ENCODE results near the gene PRUNE2.

DNA sequence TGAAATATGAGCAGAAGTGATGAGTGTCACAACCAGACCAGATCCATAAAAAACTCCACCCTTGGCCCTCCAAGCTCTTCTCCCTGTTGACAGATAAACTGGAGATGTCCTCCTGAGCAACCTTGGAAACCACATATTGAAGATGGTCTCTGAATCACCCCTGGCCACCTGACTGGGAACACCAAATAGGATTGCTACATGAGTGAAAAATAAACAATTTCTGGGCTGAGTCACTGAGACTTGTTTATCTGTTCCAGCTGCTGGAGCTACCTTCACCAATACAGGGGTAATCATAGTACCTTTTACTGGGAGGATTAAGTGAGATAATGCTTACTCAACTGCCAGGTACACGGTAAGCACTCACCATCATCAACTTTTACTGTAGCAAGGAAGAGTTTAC is 88.4 kb downstream of the PRUNE2 start:
- TF ChIP-seq CTCF (IDR thresholded peaks at IDR 0.05; ENCODE audit: insufficient read depth, low read length) (no peak), GABPA (IDR thresholded peaks at IDR 0.05; ENCODE audit: low read depth) (no peak), POLR2AphosphoS5 (IDR thresholded peaks at IDR 0.05; ENCODE audit: low read depth) (no peak), REST (IDR thresholded peaks at IDR 0.05; ENCODE audit: insufficient replicate concordance, low read depth) (no peak)

Data from HL-60 (cell line).